OCI-LY3 (cell line): Measurements from ENCODE around the gene CFAP74.
"Not testable (repeated sequence)": the region's sequence is repeated elsewhere in the genome, so short reads cannot be mapped to it uniquely, and the experiment has no call there.

Experiments used
- H2AFZ ChIP-seq: fragments of 200-600, 300-600 bp; shearing (Covaris generic); 2 replicates; pipeline ENCODE4 v1.6.0; 2014; ENCODE audit warnings: antibody characterized with exemption, low read depth, low read length
- H3K27ac ChIP-seq: fragments of 200-600, 300-600 bp; sonication (generic); 2 replicates; pipeline ENCODE4 v1.5.1; 2014; ENCODE audit warnings: mild to moderate bottlenecking, low read length, moderate library complexity, mixed read lengths
- H3K27me3 ChIP-seq: fragments of 200-600, 300-600 bp; sonication (generic); 2 replicates; pipeline ENCODE4 v1.6.1; 2014; ENCODE audit warnings: low read depth, low read length, mixed read lengths
- H3K36me3 ChIP-seq: fragments of 200-600, 300-600 bp; sonication (generic); replicated peaks from 2 replicates; pipeline ENCODE3; 2014; ENCODE audit warnings: low read depth, low read length, mixed read lengths
- H3K4me1 ChIP-seq: fragments of 300-600, 200-600 bp; sonication (generic); 2 replicates; pipeline ENCODE4 v1.6.1; 2014; ENCODE audit warnings: low read length, mixed read lengths
- H3K4me2 ChIP-seq: fragments of 200-600, 300-600 bp; sonication (generic); 2 replicates; pipeline ENCODE4 v1.6.1; 2014; ENCODE audit warnings: low read length, mixed read lengths
- H3K4me3 ChIP-seq: fragments of 300-600, 200-600 bp; sonication (generic); 2 replicates; pipeline ENCODE4 v1.5.1; 2014; ENCODE audit warnings: antibody characterized with exemption, mild to moderate bottlenecking, low read length, moderate library complexity
- H3K79me2 ChIP-seq: fragments of 300-600, 200-600 bp; shearing (Covaris generic); 2 replicates; pipeline ENCODE4 v1.6.1; 2014; ENCODE audit warnings: mild to moderate bottlenecking, low read length, mixed read lengths
- H3K9ac ChIP-seq: fragments of 300-600, 200-600 bp; shearing (Covaris generic); 2 replicates; pipeline ENCODE4 v1.6.0; 2014; ENCODE audit warnings: mild to moderate bottlenecking, low read length, moderate library complexity
- H3K9me3 ChIP-seq: fragments of 200-600, 300-600 bp; shearing (Covaris generic); 2 replicates; pipeline ENCODE4 v1.6.1; 2014; ENCODE audit warnings: low read length, mixed read lengths; ENCODE audit not compliant: insufficient read depth
- H4K20me1 ChIP-seq: fragments of 200-600, 300-600 bp; sonication (generic); 2 replicates; pipeline ENCODE4 v1.6.1; 2016; ENCODE audit warnings: low read length, mixed read lengths; ENCODE audit not compliant: insufficient read depth
- CTCF ChIP-seq: fragments of 200-600, 300-600 bp; sonication (generic); IDR thresholded peaks from 2 replicates; pipeline ENCODE4 v1.5.1; 2014; ENCODE audit warnings: antibody characterized with exemption, low read length, low read depth
- EZH2phosphoT487 ChIP-seq: fragments of 200-600 bp; shearing (Covaris generic); IDR thresholded peaks from 2 replicates; pipeline ENCODE4 v1.6.1; 2018; ENCODE audit warnings: antibody characterized with exemption, mixed run types, low read depth

Gene CFAP74

GRCh38 chr1:1982379-1983232 lies 21.0 kb downstream of the CFAP74 start:
- Histone ChIP-seq H3K79me2 (no peaks in the 10 kb centered on the region), H3K9ac (no peak overlapping the region), H3K9me3 (no peaks in the 10 kb centered on the region), H3K4me1 (no peaks in the 10 kb centered on the region), H4K20me1 (no peaks in the 10 kb centered on the region), H3K36me3 (no peaks in the 10 kb centered on the region), H2AFZ (no peak overlapping the region), H3K27ac (no peak overlapping the region), H3K4me2 (no peak overlapping the region), H3K27me3 (no peaks in the 10 kb centered on the region), H3K4me3 (no peak overlapping the region)
- no peak for TF ChIP-seq EZH2phosphoT487
- TF ChIP-seq CTCF, result no peak

- H3K4me2 ChIP-seq, H3K4me1 ChIP-seq, H3K79me2 ChIP-seq, H2AFZ ChIP-seq, H3K36me3 ChIP-seq, H3K9ac ChIP-seq, H3K27ac ChIP-seq, H3K27me3 ChIP-seq, H4K20me1 ChIP-seq, H3K4me3 ChIP-seq, H3K9me3 ChIP-seq: not testable (repeated sequence)
Observed at GRCh38 chr1:1981631-1982327, 21.8 kb downstream of the CFAP74 start.

GRCh38 chr1:1981142-1981500 lies 22.5 kb downstream of the CFAP74 start:
- no peaks in the 10 kb centered on the region for H3K9me3 ChIP-seq
- no peaks in the 10 kb centered on the region for H4K20me1 ChIP-seq
- H3K27ac ChIP-seq, result no peak overlapping the region
- no peaks in the 10 kb centered on the region for H3K4me1 ChIP-seq
- H3K27me3 ChIP-seq, result no peaks in the 10 kb centered on the region
- H2AFZ ChIP-seq, result no peak overlapping the region
- H3K36me3 ChIP-seq, result no peaks in the 10 kb centered on the region
- no peak overlapping the region for H3K9ac ChIP-seq
- TF ChIP-seq CTCF (no peak), EZH2phosphoT487 (no peak)
- no peak overlapping the region for H3K4me3 ChIP-seq
- H3K79me2 ChIP-seq, result no peaks in the 10 kb centered on the region
- no peak overlapping the region for H3K4me2 ChIP-seq

- Histone ChIP-seq H4K20me1 (no peaks in the 10 kb centered on the region), H3K27me3 (no peaks in the 10 kb centered on the region), H3K9me3 (no peaks in the 10 kb centered on the region), H3K4me3 (no peak overlapping the region), H3K36me3 (no peaks in the 10 kb centered on the region), H3K4me1 (no peaks in the 10 kb centered on the region), H3K79me2 (no peaks in the 10 kb centered on the region), H2AFZ (no peak overlapping the region), H3K9ac (no peak overlapping the region), H3K4me2 (no peak overlapping the region), H3K27ac (no peak overlapping the region)
- TF ChIP-seq EZH2phosphoT487, result no peak
- TF ChIP-seq CTCF, result no peak
Observed at GRCh38 chr1:1980467-1981141, 23.0 kb downstream of the CFAP74 start.
